Left colon (tissue), 2 donors: ENCODE data around the gene REG3G. TPM values are rescaled to one million over a fixed set of nuclear protein-coding genes. Genes with fewer than 3 reads are reported as not detected.
A peak's percentile ranks its signal among the peaks of the same experiment; 100 is the strongest.

Experiments used
- ATAC-seq: fragments of 200-7000 bp; cut with Tn5 transposase; one replicate; pipeline ENCODE4 v1.9.1; 2020; ENCODE audit warnings: mild to moderate bottlenecking, moderate library complexity
- DNase-seq, 2 donors: peaks; one replicate each; pipeline ENCODE4 v3.0.0-alpha.2; 2020
- intact Hi-C, 2 donors: fragments of 100-400 bp; cut with DNase I in 1 of 2; cut with micrococcal nuclease in 1 of 2; formaldehyde crosslinking; loops; one replicate each; pipeline versions ENCODE4 v1.11.2 to v1.14.0; 2022; cut with DNase I, micrococcal nuclease
- long read RNA-seq: library from polyadenylated mRNA; unstranded; transcript quantifications from one replicate; pipeline ENCODE4 v2.0.0, GENCODE V29; 2021
- total RNA-seq, 2 donors: library from RNA; stranded (reverse); fragmentation: NEBNext Ultra II Directional; extraction: Animal tissue kit (Norgen Biotek cat#: 25700); gene quantifications; one replicate each; pipeline ENCODE4 v1.2.1, GENCODE V29; 2021
- donor health status: DM: no; HTN: no; CAD: no.
- donor health status: DM: yes; HTN: yes; CAD: no.

REG3G gene
- total RNA-seq: not detected
- long read RNA-seq: 0 reads

DNA sequence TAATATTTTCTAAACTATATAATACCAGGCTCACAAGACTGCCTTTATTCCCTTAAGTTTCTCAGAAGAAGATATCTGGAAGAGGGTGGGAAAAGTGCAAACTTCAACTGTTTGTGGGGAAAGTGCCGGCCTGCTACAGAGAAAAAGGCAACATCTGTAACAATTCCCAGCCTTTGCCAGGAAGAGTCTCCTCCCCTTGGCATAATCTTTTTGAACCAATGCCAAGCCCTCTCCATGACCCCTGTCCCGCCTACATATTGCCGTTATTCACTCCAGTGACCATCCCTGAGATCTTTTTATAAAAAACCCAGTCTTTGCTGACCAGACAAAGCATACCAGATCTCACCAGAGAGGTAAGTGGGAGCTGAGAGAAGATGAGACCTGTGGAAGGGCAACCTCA, at the start of gene REG3G:
Gene REG3G (plus strand): TSS at position 282 of the 400 bp plus-strand sequence. CDS start 392 bp downstream, outside the sequence.
- intact Hi-C loops: no loop called here
- ATAC-seq: no peak
- DNase-seq: no peak

DNA sequence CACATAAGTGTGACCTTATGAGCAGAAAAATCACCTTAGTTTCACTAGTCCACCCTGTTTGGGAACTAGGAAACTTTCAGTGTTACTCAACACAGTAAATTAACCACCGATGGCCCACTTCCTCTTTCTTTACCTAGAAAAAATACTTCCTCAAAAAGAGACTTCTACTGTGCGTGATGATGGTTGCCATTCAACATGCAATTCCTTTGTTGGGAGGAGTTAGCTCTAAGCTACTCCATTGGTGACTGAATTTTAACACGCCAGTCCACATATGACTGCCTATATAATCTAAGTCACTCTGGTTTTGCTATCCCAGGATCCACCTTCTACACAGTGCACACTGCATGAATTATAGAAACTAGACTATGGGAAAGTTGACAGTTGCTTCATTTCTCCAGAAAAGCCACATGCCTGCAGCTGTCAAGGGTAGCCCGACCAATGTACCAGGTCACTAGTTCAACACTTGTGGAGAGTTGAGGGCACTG, 47.8 kb upstream of the REG3G start:
- no peak for DNase-seq
- ATAC-seq: no peak
- intact Hi-C loops: no loop called here

- ATAC-seq: no peak
- intact Hi-C loops: no loop called here
- no peak for DNase-seq
These were observed 47.2 kb upstream of the REG3G start for GRCh38 chr2:78978340-78978739.

DNA sequence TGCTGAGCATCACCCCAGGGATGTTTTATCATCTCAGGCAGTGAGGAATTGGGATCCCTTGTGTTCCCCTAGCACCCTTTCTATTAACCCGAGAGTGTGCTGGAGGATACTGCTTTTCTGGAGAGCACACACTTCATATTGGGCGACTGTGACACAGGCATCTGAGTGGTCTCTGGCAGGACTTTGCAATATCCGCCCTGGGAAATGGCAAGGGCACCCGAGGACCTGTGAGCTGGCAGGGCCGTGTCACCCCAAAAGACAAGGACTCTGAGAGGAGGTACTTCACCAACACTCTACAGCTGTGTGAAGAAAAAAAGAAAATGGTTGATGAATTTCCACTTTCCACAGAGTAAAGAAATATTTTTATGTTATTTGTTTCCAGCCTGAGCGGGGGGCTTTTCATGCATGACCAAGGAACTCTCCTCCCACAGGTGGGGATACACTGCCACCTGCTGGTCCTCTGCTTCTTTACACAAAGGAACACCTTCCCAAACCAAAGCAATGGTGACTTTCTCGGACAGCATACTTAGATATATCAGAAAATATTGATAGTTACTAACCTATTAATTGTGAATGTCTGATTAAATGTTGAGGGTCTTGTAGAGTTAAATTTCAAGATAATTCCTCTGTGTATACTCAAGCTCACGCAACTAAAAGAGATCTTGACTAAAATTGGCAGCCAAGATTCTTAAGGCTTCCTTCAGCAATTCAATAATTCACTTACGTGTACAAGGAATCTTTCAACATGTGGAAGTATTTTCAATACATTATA, 45.9 kb upstream of the REG3G start:
- DNase-seq (peak in 1 of 2 donors; percentile 50), ATAC-seq (no peak)
- intact Hi-C loops: no loop called here

- DNase-seq: no peak
- intact Hi-C loops: no loop called here
- no peak for ATAC-seq
These were observed 45.4 kb upstream of the REG3G start for GRCh38 chr2:78980152-78980465.

DNA sequence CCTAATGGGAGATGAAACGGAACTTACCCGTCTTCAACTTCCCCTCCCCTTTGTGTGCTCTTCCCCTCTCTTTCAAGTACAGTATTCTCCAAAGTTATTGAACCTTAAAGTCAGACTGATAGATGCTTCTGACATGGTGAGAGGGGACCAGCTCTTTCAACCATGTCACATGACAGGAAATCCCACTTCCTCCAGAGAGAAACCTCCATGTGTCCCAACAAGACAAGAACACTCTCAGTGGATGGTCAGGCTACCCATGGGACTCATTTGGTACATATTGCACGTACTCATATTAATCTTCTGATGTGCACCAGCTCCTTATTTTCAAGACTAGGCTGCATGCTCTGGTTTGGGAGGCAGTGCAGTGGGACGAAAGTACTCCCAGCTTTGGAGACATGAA, 44.6 kb upstream of the REG3G start:
- no peak for ATAC-seq
- intact Hi-C loops: no loop called here

DNA sequence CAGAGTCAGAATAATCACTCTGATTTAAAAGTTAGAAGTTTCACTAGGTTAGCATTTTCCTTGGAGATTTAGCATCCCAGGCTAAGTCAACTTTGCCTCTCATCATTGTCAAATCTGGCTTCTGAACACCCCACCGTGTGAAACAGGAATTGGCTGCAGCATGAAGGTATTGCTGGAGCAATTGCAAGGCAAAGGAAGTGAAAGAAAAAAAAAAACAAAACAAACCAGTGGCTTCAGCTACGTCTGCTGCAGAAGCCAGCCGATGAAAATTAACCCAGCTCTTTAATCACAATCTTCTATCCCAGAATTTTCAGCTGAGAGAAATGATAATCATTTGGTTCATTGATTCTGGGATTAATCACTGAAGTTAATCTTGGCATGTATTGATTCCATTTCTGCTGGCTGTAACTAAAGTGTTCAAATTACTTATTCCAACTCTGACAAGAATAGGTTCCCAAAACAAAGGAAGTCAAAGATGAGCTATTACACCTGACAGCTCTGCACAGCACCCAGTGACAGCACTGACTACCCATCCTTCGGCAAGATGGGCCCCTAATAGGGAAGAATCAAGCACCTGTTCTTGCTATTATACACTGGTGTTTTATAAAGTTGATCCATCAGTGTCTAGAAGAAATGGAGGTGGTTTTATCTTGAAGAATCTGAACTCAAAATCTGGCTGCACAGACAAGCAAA, 42.7 kb upstream of the REG3G start:
- DNase-seq (no peak), ATAC-seq (no peak)
- intact Hi-C loops: no loop called here

More for the DNA sequence above, 44.6 kb upstream of the REG3G start:
- no peak for DNase-seq

DNA sequence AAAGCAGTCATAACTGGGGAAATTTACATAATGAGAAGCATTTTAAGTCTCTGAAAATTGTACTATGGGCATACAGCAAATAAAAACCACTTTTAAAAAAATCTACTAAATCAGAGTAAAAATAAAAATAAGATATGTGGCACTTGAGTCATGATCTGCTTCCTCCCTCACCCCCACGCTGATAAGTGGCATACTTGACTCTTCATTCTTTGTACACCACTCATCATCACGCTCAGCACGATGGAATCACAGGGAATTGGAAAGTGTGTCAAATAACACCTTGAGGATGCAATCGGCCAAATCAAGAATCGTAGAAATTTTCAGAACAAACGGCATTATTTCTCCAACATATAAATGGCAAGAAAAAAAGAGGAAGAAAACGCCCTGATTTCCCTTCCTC, 41.1 kb upstream of the REG3G start:
- DNase-seq: no peak
- ATAC-seq: no peak
- intact Hi-C loops: no loop called here

GRCh38 chr2:78985558-78985957, 39.9 kb upstream of the REG3G start:
- no peak for DNase-seq
- ATAC-seq: no peak
- intact Hi-C loops: no loop called here

DNA sequence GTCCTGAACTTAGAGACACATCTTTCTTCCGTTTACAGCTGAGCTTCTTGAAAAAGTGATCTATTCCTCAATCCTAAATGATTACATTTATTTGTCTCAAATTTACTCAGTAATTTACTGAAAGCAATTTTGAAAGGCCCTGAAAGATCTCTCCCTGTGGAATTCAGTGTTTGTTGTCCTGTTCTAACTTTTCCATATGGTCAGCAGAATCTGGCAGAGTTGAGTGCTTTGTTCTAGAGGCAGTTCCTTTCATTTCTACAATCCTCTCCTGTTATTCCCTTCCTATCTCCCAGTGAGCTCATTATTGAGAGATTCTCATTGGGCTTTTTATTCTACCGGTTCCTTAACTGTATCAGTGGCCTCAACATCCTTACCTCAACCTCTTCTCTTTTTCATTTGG, 36.5 kb upstream of the REG3G start:
- no peak for ATAC-seq
- no peak for DNase-seq
- intact Hi-C loops: no loop called here

DNA sequence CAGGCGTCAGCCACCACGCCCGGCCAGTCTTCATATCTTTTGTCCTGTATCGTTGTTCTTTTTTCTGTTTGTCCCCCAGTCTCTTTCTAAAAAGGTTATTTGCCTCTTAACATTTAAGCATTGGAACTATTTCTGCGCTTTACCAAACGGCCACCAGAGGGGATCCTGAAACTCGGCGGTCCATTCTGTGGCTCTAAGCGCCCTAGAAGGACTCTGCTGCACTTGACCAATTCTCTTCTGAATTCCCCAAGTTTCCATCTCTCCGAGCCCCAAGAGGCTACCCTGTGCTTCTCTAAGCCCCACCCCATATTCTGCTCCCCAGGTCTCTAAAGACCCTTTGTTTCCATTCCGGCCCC, 33.1 kb upstream of the REG3G start:
- DNase-seq (peak in 1 of 2 donors; percentile 9), ATAC-seq (peak; percentile 36)
- intact Hi-C loops: no loop called here

GRCh38 chr2:78992807-78993517, 32.5 kb upstream of the REG3G start:
- DNase-seq (peak in 1 of 2 donors; percentile 25), ATAC-seq (peak; percentile 73)
- intact Hi-C loops: no loop called here

DNA sequence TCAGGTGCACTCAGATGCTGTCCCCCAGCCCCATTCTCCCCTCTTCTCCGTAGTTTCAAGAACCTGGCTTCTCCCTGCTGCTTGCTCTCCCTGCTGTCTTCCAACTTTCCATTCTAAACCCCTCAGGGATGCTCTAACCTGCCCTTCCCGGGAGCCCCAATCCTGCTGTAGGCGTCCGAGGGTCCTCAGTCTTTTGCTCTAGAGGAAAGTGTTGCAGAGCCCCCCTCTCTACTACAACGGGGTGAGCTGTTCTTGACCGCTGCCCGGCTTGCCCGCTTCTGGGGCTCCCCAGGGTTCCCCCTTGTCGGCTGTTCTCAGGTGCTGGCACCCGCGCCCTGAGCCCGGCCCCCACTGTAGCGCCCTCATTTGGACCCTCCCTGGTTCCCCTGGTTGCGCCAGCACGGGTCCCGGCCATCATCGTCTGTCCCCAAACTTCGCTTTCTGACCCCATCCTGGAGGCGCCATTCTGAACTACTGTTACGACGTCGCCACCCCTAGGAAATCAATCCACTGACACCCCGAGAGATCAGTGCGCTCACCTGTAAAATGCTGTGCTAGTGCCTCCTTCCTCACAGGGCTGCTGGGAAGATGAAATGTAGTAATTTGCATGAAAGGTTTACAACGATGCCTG, 31.9 kb upstream of the REG3G start:
- intact Hi-C loops: no loop called here
- no peak for DNase-seq
- ATAC-seq: no peak

GRCh38 chr2:78994789-78995188, 30.7 kb upstream of the REG3G start:
- no peak for DNase-seq
- ATAC-seq: no peak
- intact Hi-C loops: no loop called here

DNA sequence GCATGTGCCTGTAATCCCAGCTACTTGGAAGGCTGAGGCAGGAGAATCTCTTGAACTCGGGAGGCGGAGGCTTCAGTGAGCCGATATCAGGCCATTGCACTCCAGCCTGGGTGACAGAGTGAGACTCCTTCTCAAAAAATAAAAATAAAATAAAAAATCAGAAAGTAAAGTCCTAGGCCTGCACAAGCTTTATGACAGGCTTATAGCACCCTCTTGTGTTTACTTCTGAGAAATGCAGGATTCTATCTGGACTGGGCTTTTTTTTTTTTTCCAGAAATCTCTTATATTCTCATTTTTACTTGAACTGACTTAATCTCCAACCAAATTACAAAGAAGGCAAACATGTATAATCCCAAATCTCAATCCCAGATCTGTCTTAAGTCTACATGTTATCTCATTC, 26.1 kb upstream of the REG3G start:
- ATAC-seq (no peak), DNase-seq (no peak)
- intact Hi-C loops: no loop called here

DNA sequence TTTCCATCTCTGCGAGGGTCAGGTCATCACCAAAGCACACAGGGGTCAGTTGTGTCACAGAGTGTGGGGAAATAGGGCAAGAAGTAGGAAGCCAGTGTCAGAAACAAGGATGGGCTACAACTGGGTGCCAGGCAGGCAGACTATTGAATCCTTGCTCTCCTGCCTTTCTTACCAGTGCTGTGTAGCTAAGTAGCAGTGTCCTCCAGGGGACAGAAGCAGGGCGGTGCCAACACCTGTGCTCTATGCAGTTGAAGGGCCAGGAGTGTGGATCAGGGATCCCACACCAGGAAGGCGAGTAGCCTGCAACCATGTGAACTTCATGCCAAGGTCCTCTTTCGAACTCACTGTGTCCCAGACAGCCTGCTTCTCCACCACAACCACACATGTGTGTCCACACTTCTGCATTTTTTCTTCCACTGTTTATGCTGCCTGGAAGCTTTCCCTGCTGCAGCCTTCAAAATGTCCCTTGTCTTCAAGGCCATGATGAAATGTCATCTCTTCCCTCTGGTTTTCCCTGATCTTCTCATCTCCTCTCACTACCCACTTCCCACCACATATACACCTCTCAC, 25.4 kb upstream of the REG3G start:
- DNase-seq: no peak
- ATAC-seq: no peak
- intact Hi-C loops: no loop called here

DNA sequence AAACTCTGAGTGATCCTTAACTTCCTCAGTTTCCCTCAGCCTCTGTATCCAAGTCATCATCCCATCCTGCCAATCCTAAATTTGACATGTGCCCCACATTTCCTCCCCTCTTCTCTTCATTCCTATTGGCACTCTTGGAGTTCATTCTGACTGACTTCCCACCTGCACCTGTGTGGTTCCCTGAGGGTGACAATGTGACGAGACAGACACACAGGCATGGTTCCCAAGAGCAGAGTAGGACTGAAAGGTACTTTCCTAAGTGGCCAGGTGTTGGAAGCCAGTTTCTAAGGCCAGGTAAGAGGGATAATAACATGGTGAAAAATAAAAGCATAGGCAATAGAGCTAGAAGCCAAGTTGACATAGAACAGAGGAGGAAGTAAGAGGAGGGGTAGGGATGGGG, 24.2 kb upstream of the REG3G start:
- ATAC-seq: no peak
- intact Hi-C loops: no loop called here
- no peak for DNase-seq

DNA sequence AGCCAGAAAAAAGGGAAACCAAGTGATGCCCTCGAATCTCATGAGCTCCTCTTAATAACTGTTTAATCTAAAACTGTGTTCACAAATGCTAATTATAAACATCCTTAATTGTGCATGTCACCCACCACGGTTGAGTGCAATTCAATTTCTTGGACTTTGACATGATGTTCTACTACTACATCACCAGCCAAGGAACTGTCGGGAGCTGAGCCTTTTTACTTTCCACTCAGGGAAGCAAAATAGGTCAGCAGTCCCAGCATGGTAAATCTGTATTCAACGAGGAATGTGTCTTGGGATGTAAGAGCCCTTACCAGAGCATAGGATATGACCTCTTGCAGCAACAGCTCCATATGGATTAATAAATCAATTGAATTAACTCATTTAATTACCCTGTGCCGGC, 20.8 kb upstream of the REG3G start:
- DNase-seq (no peak), ATAC-seq (no peak)
- intact Hi-C loops: no loop called here

GRCh38 chr2:79005216-79005615, 20.3 kb upstream of the REG3G start:
- intact Hi-C loops: no loop called here
- ATAC-seq (no peak), DNase-seq (no peak)
